Endothelial cell (in vitro differentiated cells): ENCODE measurements around the gene ANKRD27. TPM values are rescaled to one million over a fixed set of nuclear protein-coding genes. Genes with fewer than 3 reads are reported as not detected.
A peak's percentile ranks its signal among the peaks of the same experiment; 100 is the strongest.

ENCODE experiments used
- DNase-seq: peaks from one replicate; pipeline ENCODE4 v3.0.0; 2021; ENCODE audit warnings: low spot score
- H3K27ac Mint-ChIP-seq: one replicate; pipeline ENCODE4 v1.8.0; 2021; ENCODE audit warnings: mixed read lengths, inconsistent platforms; ENCODE audit not compliant: unreplicated experiment
- H3K27me3 Mint-ChIP-seq: one replicate; pipeline ENCODE4 v1.8.0; 2021; ENCODE audit warnings: mild to moderate bottlenecking, moderate library complexity, mixed read lengths, inconsistent platforms; ENCODE audit not compliant: unreplicated experiment
- H3K36me3 Mint-ChIP-seq: one replicate; pipeline ENCODE4 v1.8.0; 2021; ENCODE audit warnings: mild to moderate bottlenecking, low read depth, mixed read lengths, inconsistent platforms; ENCODE audit not compliant: unreplicated experiment
- H3K4me1 Mint-ChIP-seq: one replicate; pipeline ENCODE4 v1.8.0; 2021; ENCODE audit warnings: mild to moderate bottlenecking, mixed read lengths, inconsistent platforms; ENCODE audit not compliant: unreplicated experiment
- H3K4me3 Mint-ChIP-seq: one replicate; pipeline ENCODE4 v1.8.0; 2021; ENCODE audit warnings: mild to moderate bottlenecking, mixed read lengths, inconsistent platforms; ENCODE audit not compliant: unreplicated experiment
- H3K9me3 Mint-ChIP-seq: one replicate; pipeline ENCODE4 v1.8.0; 2021; ENCODE audit warnings: mixed read lengths, inconsistent platforms; ENCODE audit not compliant: unreplicated experiment
- CTCF ChIP-seq: fragments of 200-600 bp; sonication (generic); IDR thresholded peaks from one replicate; pipeline ENCODE4 v1.5.0; 2021; ENCODE audit warnings: antibody characterized with exemption; ENCODE audit not compliant: unreplicated experiment
- total RNA-seq: library from RNA; stranded (reverse); fragmentation: NEBNext Ultra II Directional; extraction: Animal tissue kit (Norgen Biotek cat#: 25700); gene quantifications from one replicate; pipeline ENCODE4 v1.2.1, GENCODE V29; 2021; ENCODE audit not compliant: unreplicated experiment

The ANKRD27 gene
- total RNA-seq, 1 donor from 2014 or later, result 20.8 TPM

- Mint-ChIP-seq H3K4me3 (no peak overlapping the region), H3K27ac (no peak overlapping the region), H3K4me1 (peaks cover 10% of the 10 kb centered on the region), H3K36me3 (no peaks in the 10 kb centered on the region), H3K9me3 (no peaks in the 10 kb centered on the region), H3K27me3 (peaks cover 14% of the 10 kb centered on the region)
- TF ChIP-seq CTCF, result no peak
- no peak for DNase-seq
Observed at GRCh38 chr19:32671883-32672593, 2.9 kb downstream of the ANKRD27 start.

- Mint-ChIP-seq H3K4me3 (peak overlapping the region; percentile 67), H3K9me3 (no peaks in the 10 kb centered on the region), H3K27ac (no peak overlapping the region), H3K27me3 (peaks cover 13% of the 10 kb centered on the region), H3K36me3 (no peaks in the 10 kb centered on the region), H3K4me1 (peaks cover 10% of the 10 kb centered on the region)
- TF ChIP-seq CTCF, result no peak
- DNase-seq, result no peak
Observed at GRCh38 chr19:32669310-32669709, 5.7 kb downstream of the ANKRD27 start.

GRCh38 chr19:32666084-32666483 is 8.9 kb downstream of the ANKRD27 start:
- DNase-seq, result no peak
- H3K4me3 Mint-ChIP-seq, result no peak overlapping the region
- H3K27ac Mint-ChIP-seq, result no peak overlapping the region
- H3K4me1 Mint-ChIP-seq, result no peaks in the 10 kb centered on the region
- H3K9me3 Mint-ChIP-seq, result no peaks in the 10 kb centered on the region
- no peak for TF ChIP-seq CTCF
- no peaks in the 10 kb centered on the region for H3K36me3 Mint-ChIP-seq
- H3K27me3 Mint-ChIP-seq, result peaks cover 3% of the 10 kb centered on the region

GRCh38 chr19:32662186-32662585 is 12.8 kb downstream of the ANKRD27 start:
- DNase-seq, result no peak
- Mint-ChIP-seq H3K4me3 (no peak overlapping the region), H3K36me3 (no peaks in the 10 kb centered on the region), H3K4me1 (no peaks in the 10 kb centered on the region), H3K27me3 (no peaks in the 10 kb centered on the region), H3K9me3 (no peaks in the 10 kb centered on the region), H3K27ac (no peak overlapping the region)
- TF ChIP-seq CTCF, result no peak

- H3K27ac Mint-ChIP-seq, result no peak overlapping the region
- DNase-seq, result no peak
- H3K4me3 Mint-ChIP-seq, result no peak overlapping the region
- no peak for TF ChIP-seq CTCF
- no peaks in the 10 kb centered on the region for H3K4me1 Mint-ChIP-seq
- no peaks in the 10 kb centered on the region for H3K36me3 Mint-ChIP-seq
- H3K9me3 Mint-ChIP-seq, result no peaks in the 10 kb centered on the region
- H3K27me3 Mint-ChIP-seq, result no peaks in the 10 kb centered on the region
Observed at GRCh38 chr19:32661318-32661717, 13.7 kb downstream of the ANKRD27 start.
